NCI-H2107 (cell line): ENCODE results near the gene LGR6.
"Not testable (repeated sequence)": the region's sequence is repeated elsewhere in the genome, so short reads cannot be mapped to it uniquely, and the experiment has no call there.

Experiments used
- DNase-seq: peaks from one replicate; lab custom pipeline; 2025; lab: John Stamatoyannopoulos, UW

Gene LGR6

DNA sequence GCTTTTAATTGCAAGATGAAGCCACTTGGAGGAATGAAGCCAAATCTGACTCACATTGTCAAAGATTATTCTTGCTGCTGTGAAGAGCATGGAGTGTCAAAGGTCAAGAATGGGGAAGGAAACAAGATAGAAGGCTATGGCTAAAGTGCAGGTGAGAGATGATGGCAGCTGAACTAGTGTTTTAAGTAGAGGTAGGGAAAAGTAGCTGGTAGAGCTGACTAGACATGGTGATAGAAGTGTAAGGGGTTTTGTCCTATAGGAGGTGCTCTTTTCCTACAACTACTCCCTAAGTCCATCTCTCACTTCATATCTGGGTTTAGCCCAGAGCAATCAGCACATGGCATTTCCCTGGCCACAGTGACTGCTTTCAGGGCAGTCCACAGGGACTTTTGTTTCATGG, 136.3 kb downstream of the LGR6 start:
- no peak for DNase-seq

- no peak for DNase-seq
Observed at GRCh38 chr1:202333861-202334260, 140.3 kb downstream of the LGR6 start.

GRCh38 chr1:202343652-202344349, 150.2 kb downstream of the LGR6 start:
- DNase-seq: peak; percentile 56

GRCh38 chr1:202348005-202348508, 154.5 kb downstream of the LGR6 start:
- no peak for DNase-seq

DNA sequence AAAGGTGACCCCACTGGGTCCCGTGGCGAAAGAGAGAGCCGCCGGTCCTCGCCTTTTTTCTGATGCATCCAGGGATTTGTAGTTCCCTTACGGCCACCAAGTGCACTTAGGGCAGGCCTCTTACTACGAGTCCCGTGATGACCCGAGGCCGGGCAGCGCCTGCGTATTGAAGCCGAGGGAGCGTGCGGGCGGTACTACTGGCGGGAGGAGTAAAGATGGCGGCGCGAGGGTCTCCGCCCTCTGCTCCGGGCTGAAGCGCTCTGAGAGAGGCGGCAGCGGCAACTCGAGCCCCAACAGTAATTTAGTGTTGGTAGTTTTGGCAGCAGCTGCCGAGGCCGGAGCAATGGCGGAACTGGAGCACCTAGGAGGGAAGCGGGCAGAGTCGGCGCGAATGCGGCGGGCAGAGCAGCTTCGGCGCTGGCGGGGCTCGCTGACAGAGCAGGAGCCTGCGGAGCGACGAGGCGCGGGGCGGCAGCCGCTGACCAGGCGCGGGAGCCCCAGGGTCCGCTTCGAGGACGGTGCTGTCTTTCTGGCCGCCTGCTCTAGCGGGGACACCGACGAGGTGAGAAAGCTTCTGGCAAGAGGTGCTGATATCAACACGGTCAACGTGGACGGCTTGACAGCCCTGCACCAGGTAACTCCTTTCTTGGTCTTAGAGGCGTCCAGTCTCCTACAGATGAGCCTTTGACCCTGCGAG, 155.1 kb downstream of the LGR6 start, which contains the start of gene PPP1R12B:
Gene PPP1R12B, plus strand, starts transcription at position 191 of the 697 bp plus-strand sequence. Its CDS starts 153 bp downstream, at position 344.
- DNase-seq: peak; percentile 99

GRCh38 chr1:202349206-202349928, 155.8 kb downstream of the LGR6 start:
- no peak for DNase-seq

DNA sequence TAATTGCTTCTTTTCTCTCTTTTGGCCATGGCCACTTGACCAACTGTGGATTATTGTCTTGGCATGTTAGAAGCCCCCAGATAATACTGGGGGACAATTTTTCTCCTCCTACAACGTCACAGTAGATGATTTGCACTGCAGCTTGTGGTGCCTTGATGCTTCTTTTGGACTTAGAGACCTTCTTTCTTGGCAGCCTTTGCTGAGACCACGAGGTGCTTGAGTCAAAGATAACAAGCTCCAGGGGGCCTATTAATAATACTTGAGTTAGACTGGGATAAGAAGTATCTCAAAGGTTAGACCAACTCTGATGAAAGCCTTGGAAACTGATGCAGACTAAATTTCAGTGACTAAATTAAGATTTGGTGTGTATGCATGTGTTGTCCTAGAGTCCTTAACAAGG, 158.1 kb downstream of the LGR6 start:
- DNase-seq: no peak

DNA sequence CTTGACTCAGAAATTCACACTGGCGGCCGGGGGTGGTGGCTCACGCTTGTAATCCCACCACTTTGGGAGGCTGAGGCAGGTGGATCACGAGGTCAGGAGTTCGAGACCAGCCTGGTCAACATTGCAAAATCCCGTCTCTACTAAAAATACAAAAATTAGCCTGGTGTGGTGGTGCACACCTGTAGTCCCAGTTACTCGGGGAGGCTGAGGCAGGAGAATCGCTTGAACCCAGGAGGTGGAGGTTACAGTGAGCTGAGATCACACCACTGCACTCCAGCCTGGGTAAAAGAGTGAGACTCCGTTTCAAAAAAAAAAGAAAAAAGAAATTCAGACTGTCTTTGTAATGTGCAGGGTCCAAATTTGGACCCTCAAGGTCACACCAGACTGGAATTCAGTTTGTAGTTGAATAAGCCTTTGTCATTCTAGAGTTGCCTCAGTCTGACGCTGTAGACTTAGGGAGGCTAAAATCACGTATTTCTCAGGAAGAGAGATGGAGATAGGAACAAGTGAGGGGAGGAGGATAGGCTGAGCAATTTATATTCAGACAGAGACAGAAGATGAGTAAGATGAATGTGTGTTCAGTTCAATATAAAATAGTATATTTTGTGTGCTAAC, 159.1 kb downstream of the LGR6 start:
- DNase-seq: not testable (repeated sequence)

- DNase-seq: no peak
Observed at GRCh38 chr1:202355944-202356553, 162.4 kb downstream of the LGR6 start.

DNA sequence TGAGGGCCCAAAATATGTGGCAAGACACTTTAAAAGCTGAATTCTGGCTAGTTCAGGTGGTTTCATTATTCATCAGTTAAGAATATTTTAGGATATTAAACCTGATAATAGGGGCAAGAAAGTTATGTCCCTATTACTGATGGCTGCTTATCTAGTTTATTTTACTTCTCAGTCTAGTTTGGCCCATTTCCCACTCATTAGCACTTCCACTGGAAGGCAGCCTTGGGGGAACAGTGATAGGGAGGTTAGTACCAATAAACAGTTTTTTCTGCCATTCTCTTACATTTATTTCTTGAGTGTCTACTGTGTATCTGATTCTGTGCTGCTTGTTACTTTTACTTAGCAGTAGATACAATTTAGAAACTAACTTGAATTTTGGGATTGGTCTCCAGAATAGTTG, 163.9 kb downstream of the LGR6 start:
- DNase-seq: no peak

- no peak for DNase-seq
Observed at GRCh38 chr1:202361224-202361623, 167.6 kb downstream of the LGR6 start.

GRCh38 chr1:202361701-202362100, 168.1 kb downstream of the LGR6 start:
- no peak for DNase-seq

- DNase-seq: no peak
Observed at GRCh38 chr1:202362212-202362611, 168.6 kb downstream of the LGR6 start.

- DNase-seq: no peak
Observed at GRCh38 chr1:202365092-202365815, 171.7 kb downstream of the LGR6 start.

DNA sequence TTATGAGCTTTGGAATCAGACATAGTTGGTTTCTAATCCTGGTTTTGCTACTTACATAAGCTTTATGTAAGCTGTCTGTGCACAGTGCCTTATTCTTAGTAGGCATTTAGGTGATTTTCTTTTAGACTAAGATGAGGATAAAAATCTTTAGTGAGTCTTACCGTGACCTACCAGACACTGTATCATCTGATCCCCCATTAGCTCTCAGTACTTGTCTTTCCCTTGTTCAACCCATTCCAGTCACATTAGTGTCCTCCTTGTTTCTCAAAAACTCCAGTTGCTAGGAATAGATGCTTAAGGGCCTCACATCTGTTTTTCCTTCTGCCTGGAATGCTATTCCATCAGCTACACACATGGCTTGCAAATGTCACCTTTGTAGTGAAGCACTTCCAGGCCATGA, 173.7 kb downstream of the LGR6 start:
- DNase-seq: no peak
